CD4-positive, alpha-beta T cell treated with Interleukin-4 for 1 hour (primary cell): ENCODE results near the gene VARS1.

Experiments used
- DNase-seq, 2 donors: peaks; one replicate each; pipeline ENCODE4 v3.0.0-alpha.2; 2020 to 2022

Gene VARS1

GRCh38 chr6:31768363-31769257, 26.9 kb downstream of the VARS1 start:
- no peak for DNase-seq

- no peak for DNase-seq
These were observed 28.4 kb downstream of the VARS1 start for GRCh38 chr6:31767096-31767645.

GRCh38 chr6:31765910-31766794, 29.4 kb downstream of the VARS1 start:
- no peak for DNase-seq

GRCh38 chr6:31765559-31765909, 30.0 kb downstream of the VARS1 start:
- DNase-seq: no peak

- no peak for DNase-seq
These were observed 31.4 kb downstream of the VARS1 start for GRCh38 chr6:31764198-31764597.

GRCh38 chr6:31763619-31763940, 32.0 kb downstream of the VARS1 start:
- no peak for DNase-seq

- no peak for DNase-seq
These were observed 32.5 kb downstream of the VARS1 start for GRCh38 chr6:31762878-31763618.

- no peak for DNase-seq
These were observed 33.2 kb downstream of the VARS1 start, which contains the start of gene SAPCD1 for GRCh38 chr6:31762356-31762755. TSS of gene SAPCD1 (plus strand) at chr6:31762656. CDS start at chr6:31763055, 399 bp downstream.

- no peak for DNase-seq
These were observed 34.2 kb downstream of the VARS1 start for GRCh38 chr6:31761343-31761742.

GRCh38 chr6:31760790-31761189, 34.8 kb downstream of the VARS1 start:
- no peak for DNase-seq

- no peak for DNase-seq
These were observed 37.3 kb downstream of the VARS1 start for GRCh38 chr6:31758281-31758680.

- DNase-seq: no peak
These were observed 42.7 kb downstream of the VARS1 start for GRCh38 chr6:31752739-31753319.

GRCh38 chr6:31750411-31751022, 45.0 kb downstream of the VARS1 start:
- DNase-seq: no peak

GRCh38 chr6:31749301-31750036, 46.1 kb downstream of the VARS1 start:
- no peak for DNase-seq
